Panc1 (cell line): ENCODE measurements around the gene SLC22A17. TPM values are rescaled to one million over a fixed set of nuclear protein-coding genes. Genes with fewer than 3 reads are reported as not detected.

Source experiments
- ATAC-seq: fragments of 200-7000 bp; cut with Tn5 transposase; 2 replicates; pipeline ENCODE4 v1.9.1; 2020; ENCODE audit warnings: mild to moderate bottlenecking, moderate library complexity
- BruUV-seq: library from RNA; stranded (reverse); fragments of 400-500 nt; replicated peaks from 2 replicates; lab custom pipeline; 2021; lab: Mats Ljungman, UMichigan
- CTCF ChIA-PET: fragments of 300-600 bp; sonication (Branson Sonifier 250); formaldehyde crosslinking; loops from one replicate; lab custom pipeline; 2022; ENCODE audit warnings: antibody characterized with exemption; lab: Charles Lee
- POLR2A ChIA-PET: fragments of 300-600 bp; sonication (Branson Sonifier 250); formaldehyde crosslinking; loops from one replicate; lab custom pipeline; 2022; ENCODE audit warnings: antibody characterized with exemption; lab: Charles Lee
- DNase-seq: peaks from one replicate; pipeline ENCODE4 v3.0.0-alpha.2; 2010; ENCODE audit warnings: low read depth, low spot score
- H3K27ac ChIP-seq: 2 replicates; pipeline ENCODE4 v1.5.1; 2011; ENCODE audit warnings: mild to moderate bottlenecking, low read length, inconsistent platforms
- H3K27me3 ChIP-seq: fragments of 200-500 bp; sonication (Bioruptor generic); 2 replicates; pipeline ENCODE4 v1.6.0; 2014; ENCODE audit warnings: low read length, inconsistent platforms; ENCODE audit not compliant: control insufficient read depth, insufficient read depth
- H3K36me3 ChIP-seq: fragments of 200-500 bp; sonication (Bioruptor generic); 2 replicates; pipeline ENCODE4 v1.5.1; 2014; ENCODE audit warnings: inconsistent platforms, mild to moderate bottlenecking, low read length, moderate library complexity; ENCODE audit not compliant: control insufficient read depth, insufficient read depth
- H3K4me1 ChIP-seq: 2 replicates; pipeline ENCODE4 v1.5.1; 2011; ENCODE audit warnings: inconsistent platforms, mild to moderate bottlenecking, low read length, moderate library complexity; ENCODE audit not compliant: control insufficient read depth, insufficient read depth
- H3K4me3 ChIP-seq, 2 experiments: 2 replicates each; pipeline ENCODE4 v1.5.1; 2011 to 2012; ENCODE audit warnings: low read depth in 2 of 2, low read length in 2 of 2, mild to moderate bottlenecking in 2 of 2, inconsistent platforms in 1 of 2, moderate library complexity in 1 of 2
- H3K9me3 ChIP-seq: fragments of 200-500 bp; sonication (Bioruptor generic); 2 replicates; pipeline ENCODE4 v1.5.1; 2014; ENCODE audit warnings: low read depth, mild to moderate bottlenecking, inconsistent platforms, low read length, moderate library complexity; ENCODE audit not compliant: control insufficient read depth, insufficient read depth
- CTCF ChIP-seq: fragments of 450-650 bp; IDR thresholded peaks from 2 replicates; pipeline ENCODE4 v1.5.1; 2017; ENCODE audit warnings: mild to moderate bottlenecking
- POLR2AphosphoS5 ChIP-seq: IDR thresholded peaks from 2 replicates; pipeline ENCODE4 v1.6.1; 2012; ENCODE audit warnings: mild to moderate bottlenecking, low read depth, low read length, moderate library complexity
- REST ChIP-seq, 2 experiments: IDR thresholded peaks; 2 replicates each; pipeline ENCODE4 v1.6.1; 2011 to 2012; ENCODE audit warnings: low read depth in 2 of 2, control low read depth in 1 of 2, low read length in 1 of 2, mild to moderate bottlenecking in 1 of 2, moderate library complexity in 1 of 2; ENCODE audit not compliant: insufficient read depth in 1 of 2
- SIN3A ChIP-seq: IDR thresholded peaks from 2 replicates; pipeline ENCODE4 v1.6.1; 2012; ENCODE audit warnings: low read depth, mild to moderate bottlenecking, low read length, moderate library complexity, borderline replicate concordance; ENCODE audit not compliant: insufficient read depth
- TCF7L2 ChIP-seq: IDR thresholded peaks from 2 replicates; pipeline ENCODE4 v1.6.1; 2011; ENCODE audit warnings: mild to moderate bottlenecking, low read depth, low read length, inconsistent platforms
- in situ Hi-C: cut with HindIII; loops from 2 replicates; pipeline ENCODE4 v1.10.0; 2016; ENCODE audit warnings: low sequenced_read_pairs, low pct_unique_long_range_greater_than_20kb
- intact Hi-C: fragments of 100-400 bp; cut with micrococcal nuclease; formaldehyde crosslinking; loops from one replicate; pipeline ENCODE4 v1.10.0; 2022; ENCODE audit not compliant: unreplicated experiment
- total RNA-seq: library from RNA; stranded (reverse); gene quantifications from one replicate; pipeline ENCODE4 v1.2.1, GENCODE V29; 2021; ENCODE audit not compliant: unreplicated experiment

SLC22A17 gene
- total RNA-seq, 1 experiment from 2014 or later, result 3.2 TPM

- H3K4me1 ChIP-seq, result no peaks in the 10 kb centered on the region
- peak; percentile 70 for ATAC-seq
- H3K27ac ChIP-seq, result no peak overlapping the region
- BruUV-seq, result no TSS peak
- in situ Hi-C loops (no loop called here), intact Hi-C loops (loop anchor here (5.0 kb wide), 1 partner anchor 53 kb away; no protein-coding TSS in a partner anchor)
- no peaks in the 10 kb centered on the region for H3K9me3 ChIP-seq
- POLR2A ChIA-PET, result interaction anchor here (0.6 to 0.7 kb wide), 2 partner anchors 59 to 128 kb away, joined by 3 to 5 read pairs; partner anchors contain the start of gene PABPN1
- TF ChIP-seq REST (IDR thresholded peaks at IDR 0.05; ENCODE audit: insufficient read depth in 1 of 2, low read depth in 2 of 2, low read length in 1 of 2) (no peak), CTCF (peak; percentile 58; the same call in 1 of the 2 replicates), SIN3A (no peak), TCF7L2 (no peak), POLR2AphosphoS5 (no peak)
- H3K36me3 ChIP-seq, result no peaks in the 10 kb centered on the region
- no peak overlapping the region for H3K4me3 ChIP-seq
- H3K27me3 ChIP-seq, result no peaks in the 10 kb centered on the region
- CTCF ChIA-PET, result interaction anchor here (1.0 to 1.4 kb wide), 5 partner anchors 15 to 260 kb away, joined by 3 to 8 read pairs (median 4); no protein-coding TSS in a partner anchor
- DNase-seq, result no peak
Measured at GRCh38 chr14:23380197-23380914, 27.7 kb upstream of the SLC22A17 start.

- peak; percentile 36 for DNase-seq
- Histone ChIP-seq H3K4me3 (no peak overlapping the region), H3K9me3 (no peaks in the 10 kb centered on the region), H3K36me3 (no peaks in the 10 kb centered on the region), H3K27me3 (no peaks in the 10 kb centered on the region), H3K4me1 (no peaks in the 10 kb centered on the region), H3K27ac (no peak overlapping the region)
- peak; percentile 84 for ATAC-seq
- ChIA-PET POLR2A (interaction anchor here (0.7 kb wide), 1 partner anchor 128 kb away, joined by 3 read pairs; no protein-coding TSS in a partner anchor), CTCF (interaction anchor here (1.0 to 1.4 kb wide), 5 partner anchors 15 to 259 kb away, joined by 3 to 8 read pairs (median 4); no protein-coding TSS in a partner anchor)
- in situ Hi-C loops, result no loop called here
- no TSS peak for BruUV-seq
- intact Hi-C loops, result loop anchor here (5.0 kb wide), 1 partner anchor 52 kb away; no protein-coding TSS in a partner anchor
- TF ChIP-seq CTCF (peak; percentile 91), TCF7L2 (no peak), REST (IDR thresholded peaks at IDR 0.05; ENCODE audit: insufficient read depth in 1 of 2, low read depth in 2 of 2, low read length in 1 of 2) (no peak)
Measured at GRCh38 chr14:23379366-23380196, 26.9 kb upstream of the SLC22A17 start.
